ENCODE results near the gene C1D.

The C1D gene

GRCh38 chr2:68057658-68058396 lies 5.0 kb downstream of the C1D start:
- DNase-seq (ENCODE audit: low read depth): no peak

- DNase-seq (ENCODE audit: low read depth): no peak
These were observed 9.9 kb downstream of the C1D start for GRCh38 chr2:68052717-68053422.

GRCh38 chr2:68050353-68050752 lies 12.5 kb downstream of the C1D start:
- no peak for DNase-seq (ENCODE audit: low read depth)

- no peak for DNase-seq (ENCODE audit: low read depth)
These were observed 16.1 kb downstream of the C1D start for GRCh38 chr2:68046642-68047240.

GRCh38 chr2:68046224-68046623 lies 16.6 kb downstream of the C1D start:
- no peak for DNase-seq (ENCODE audit: low read depth)

- DNase-seq (ENCODE audit: low read depth): no peak
These were observed 17.5 kb downstream of the C1D start for GRCh38 chr2:68045342-68045741.

- DNase-seq (ENCODE audit: low read depth): no peak
These were observed 18.7 kb downstream of the C1D start for GRCh38 chr2:68044099-68044498.

GRCh38 chr2:68043695-68044094 lies 19.1 kb downstream of the C1D start:
- DNase-seq (ENCODE audit: low read depth): no peak

- DNase-seq (ENCODE audit: low read depth): no peak
These were observed 19.8 kb downstream of the C1D start for GRCh38 chr2:68043032-68043431.

- no peak for DNase-seq (ENCODE audit: low read depth)
These were observed 21.0 kb downstream of the C1D start for GRCh38 chr2:68041704-68042245.

- DNase-seq (ENCODE audit: low read depth): no peak
These were observed 22.7 kb downstream of the C1D start for GRCh38 chr2:68040078-68040477.

GRCh38 chr2:68039317-68039716 lies 23.5 kb downstream of the C1D start:
- no peak for DNase-seq (ENCODE audit: low read depth)

- DNase-seq (ENCODE audit: low read depth): no peak
These were observed 30.1 kb downstream of the C1D start for GRCh38 chr2:68032702-68033101.

- no peak for DNase-seq (ENCODE audit: low read depth)
These were observed 31.2 kb downstream of the C1D start for GRCh38 chr2:68031542-68032160.

- DNase-seq (ENCODE audit: low read depth): no peak
These were observed 31.8 kb downstream of the C1D start for GRCh38 chr2:68031043-68031442.

- no peak for DNase-seq (ENCODE audit: low read depth)
These were observed 32.3 kb downstream of the C1D start for GRCh38 chr2:68030529-68030928.

- DNase-seq (ENCODE audit: low read depth): no peak
These were observed 34.8 kb downstream of the C1D start for GRCh38 chr2:68027959-68028358.

GRCh38 chr2:68024450-68024849 lies 38.4 kb downstream of the C1D start:
- no peak for DNase-seq (ENCODE audit: low read depth)

- DNase-seq (ENCODE audit: low read depth): no peak
These were observed 38.9 kb downstream of the C1D start for GRCh38 chr2:68023904-68024303.

GRCh38 chr2:68018727-68019126 lies 44.1 kb downstream of the C1D start:
- no peak for DNase-seq (ENCODE audit: low read depth)

- no peak for DNase-seq (ENCODE audit: low read depth)
These were observed 53.3 kb downstream of the C1D start for GRCh38 chr2:68009526-68009925.

GRCh38 chr2:68000170-68000825 lies 62.5 kb downstream of the C1D start:
- DNase-seq (ENCODE audit: low read depth): no peak

Measured in stimulated activated CD8-positive, alpha-beta memory T cell treated with anti-CD3 and anti-CD28 coated beads, Interleukin-15, amount 100 ng/mL, for 24 hours (primary cell).